ENCODE measurements around the gene ARID3A.
"Not testable (repeated sequence)": the region's sequence is repeated elsewhere in the genome, so short reads cannot be mapped to it uniquely, and the experiment has no call there.

The ARID3A gene

GRCh38 chr19:925526-926322 lies at the start of gene ARID3A:
Gene ARID3A, plus strand, starts transcription at chr19:926035. Its CDS starts 3,494 bp downstream, at chr19:929529.
- peak; percentile 78 for DNase-seq (ENCODE audit: low spot score)

GRCh38 chr19:876089-876488 lies 49.7 kb upstream of the ARID3A start:
- no peak for DNase-seq (ENCODE audit: low spot score)

- no peak for DNase-seq (ENCODE audit: low spot score)
Observed at GRCh38 chr19:876780-877314, 49.0 kb upstream of the ARID3A start.

GRCh38 chr19:877992-878660 lies 47.7 kb upstream of the ARID3A start:
- DNase-seq (ENCODE audit: low spot score): not testable (repeated sequence)

GRCh38 chr19:878751-879561 lies 46.9 kb upstream of the ARID3A start:
- not testable (repeated sequence) for DNase-seq (ENCODE audit: low spot score)

- DNase-seq (ENCODE audit: low spot score): no peak
Observed at GRCh38 chr19:879711-880438, 46.0 kb upstream of the ARID3A start.

GRCh38 chr19:881385-882071 lies 44.3 kb upstream of the ARID3A start:
- DNase-seq (ENCODE audit: low spot score): no peak

GRCh38 chr19:882871-883497 lies 42.9 kb upstream of the ARID3A start:
- no peak for DNase-seq (ENCODE audit: low spot score)

GRCh38 chr19:883661-884211 lies 42.1 kb upstream of the ARID3A start:
- peak; percentile 85 for DNase-seq (ENCODE audit: low spot score)

- no peak for DNase-seq (ENCODE audit: low spot score)
Observed at GRCh38 chr19:884420-885211, 41.2 kb upstream of the ARID3A start.

GRCh38 chr19:885536-886224 lies 40.2 kb upstream of the ARID3A start:
- DNase-seq (ENCODE audit: low spot score): no peak

- DNase-seq (ENCODE audit: low spot score): no peak
Observed at GRCh38 chr19:887072-887471, 38.8 kb upstream of the ARID3A start.

GRCh38 chr19:887599-887998 lies 38.2 kb upstream of the ARID3A start:
- DNase-seq (ENCODE audit: low spot score): no peak

GRCh38 chr19:888581-889385 lies 37.1 kb upstream of the ARID3A start:
- no peak for DNase-seq (ENCODE audit: low spot score)

GRCh38 chr19:889662-890295 lies 36.1 kb upstream of the ARID3A start:
- no peak for DNase-seq (ENCODE audit: low spot score)

- no peak for DNase-seq (ENCODE audit: low spot score)
Observed at GRCh38 chr19:890831-891230, 35.0 kb upstream of the ARID3A start.

- not testable (repeated sequence) for DNase-seq (ENCODE audit: low spot score)
Observed at GRCh38 chr19:891421-892200, 34.2 kb upstream of the ARID3A start.

All from SW480 (cell line).